ENCODE measurements around the gene THSD4.

Gene THSD4

DNA sequence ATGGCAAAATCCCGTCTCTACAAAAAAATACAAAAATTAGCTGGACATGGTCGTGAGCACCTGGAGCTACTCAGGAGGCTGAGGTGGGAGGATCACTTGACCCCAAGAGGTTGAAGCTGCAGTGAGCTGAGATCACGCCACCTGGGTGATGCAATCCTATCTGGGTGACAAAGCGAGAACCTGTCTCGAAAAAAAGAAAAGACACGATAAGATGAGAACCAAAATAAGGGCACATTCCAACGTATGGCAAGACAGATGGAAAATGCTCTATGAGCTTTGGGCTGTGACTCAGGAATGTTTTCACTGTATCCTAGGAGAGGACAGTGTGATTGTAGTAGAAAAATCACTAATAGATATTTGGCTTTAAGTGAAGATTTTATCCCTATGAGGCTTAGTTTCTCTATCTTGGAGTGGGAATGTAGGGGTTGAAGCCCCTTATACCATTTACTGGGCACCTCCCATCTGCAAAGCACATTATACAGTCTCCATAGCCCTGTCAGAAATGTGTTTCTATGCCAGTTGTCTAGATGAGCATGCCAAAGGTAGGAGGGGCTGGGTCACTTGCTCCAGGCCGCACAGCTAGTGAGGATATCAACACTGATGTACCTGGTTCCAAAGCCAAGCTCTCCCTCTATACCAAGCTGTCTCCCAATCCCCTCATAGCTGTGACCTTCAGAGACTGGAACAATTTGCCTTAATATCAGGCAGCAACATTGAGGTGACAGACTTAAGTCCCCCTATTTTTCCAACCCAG lies 641.5 kb downstream of the THSD4 start:
- Histone ChIP-seq H3K4me1 (ENCODE audit: control insufficient read depth, low read length) (no peaks in the 10 kb centered on the region), H3K9me3 (ENCODE audit: control insufficient read depth, insufficient read depth, low read length) (peaks cover 11% of the 10 kb centered on the region), H4K20me1 (ENCODE audit: control insufficient read depth, insufficient read depth, low read depth, low read length) (no peaks in the 10 kb centered on the region), H3K27ac (ENCODE audit: low read depth, low read length) (no peak overlapping the region), H3K27me3 (ENCODE audit: control insufficient read depth, low read length) (peaks cover 4% of the 10 kb centered on the region; the same call in 1 of the 2 replicates), H3K4me2 (ENCODE audit: low read length) (no peak overlapping the region), H3K36me3 (ENCODE audit: control insufficient read depth, low read length) (no peaks in the 10 kb centered on the region), H3K79me2 (ENCODE audit: control insufficient read depth, low read length) (no peaks in the 10 kb centered on the region), H3F3A (ENCODE audit: control insufficient read depth, insufficient read depth) (no peaks in the 10 kb centered on the region), H3K4me3 (ENCODE audit: low read length) (no peak overlapping the region), H3K9me2 (replicated peaks; ENCODE audit: control insufficient read depth, low read length) (no peaks in the 10 kb centered on the region)
- TF ChIP-seq, protein P1, sequence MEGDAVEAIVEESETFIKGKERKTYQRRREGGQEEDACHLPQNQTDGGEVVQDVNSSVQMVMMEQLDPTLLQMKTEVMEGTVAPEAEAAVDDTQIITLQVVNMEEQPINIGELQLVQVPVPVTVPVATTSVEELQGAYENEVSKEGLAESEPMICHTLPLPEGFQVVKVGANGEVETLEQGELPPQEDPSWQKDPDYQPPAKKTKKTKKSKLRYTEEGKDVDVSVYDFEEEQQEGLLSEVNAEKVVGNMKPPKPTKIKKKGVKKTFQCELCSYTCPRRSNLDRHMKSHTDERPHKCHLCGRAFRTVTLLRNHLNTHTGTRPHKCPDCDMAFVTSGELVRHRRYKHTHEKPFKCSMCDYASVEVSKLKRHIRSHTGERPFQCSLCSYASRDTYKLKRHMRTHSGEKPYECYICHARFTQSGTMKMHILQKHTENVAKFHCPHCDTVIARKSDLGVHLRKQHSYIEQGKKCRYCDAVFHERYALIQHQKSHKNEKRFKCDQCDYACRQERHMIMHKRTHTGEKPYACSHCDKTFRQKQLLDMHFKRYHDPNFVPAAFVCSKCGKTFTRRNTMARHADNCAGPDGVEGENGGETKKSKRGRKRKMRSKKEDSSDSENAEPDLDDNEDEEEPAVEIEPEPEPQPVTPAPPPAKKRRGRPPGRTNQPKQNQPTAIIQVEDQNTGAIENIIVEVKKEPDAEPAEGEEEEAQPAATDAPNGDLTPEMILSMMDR (IDR thresholded peaks at IDR 0.05; ENCODE audit: low read depth, low read length, poor library complexity, severe bottlenecking), result no peak
- TF ChIP-seq EZH2phosphoT487 (IDR thresholded peaks at IDR 0.05; ENCODE audit: borderline replicate concordance, low read length), result no peak

DNA sequence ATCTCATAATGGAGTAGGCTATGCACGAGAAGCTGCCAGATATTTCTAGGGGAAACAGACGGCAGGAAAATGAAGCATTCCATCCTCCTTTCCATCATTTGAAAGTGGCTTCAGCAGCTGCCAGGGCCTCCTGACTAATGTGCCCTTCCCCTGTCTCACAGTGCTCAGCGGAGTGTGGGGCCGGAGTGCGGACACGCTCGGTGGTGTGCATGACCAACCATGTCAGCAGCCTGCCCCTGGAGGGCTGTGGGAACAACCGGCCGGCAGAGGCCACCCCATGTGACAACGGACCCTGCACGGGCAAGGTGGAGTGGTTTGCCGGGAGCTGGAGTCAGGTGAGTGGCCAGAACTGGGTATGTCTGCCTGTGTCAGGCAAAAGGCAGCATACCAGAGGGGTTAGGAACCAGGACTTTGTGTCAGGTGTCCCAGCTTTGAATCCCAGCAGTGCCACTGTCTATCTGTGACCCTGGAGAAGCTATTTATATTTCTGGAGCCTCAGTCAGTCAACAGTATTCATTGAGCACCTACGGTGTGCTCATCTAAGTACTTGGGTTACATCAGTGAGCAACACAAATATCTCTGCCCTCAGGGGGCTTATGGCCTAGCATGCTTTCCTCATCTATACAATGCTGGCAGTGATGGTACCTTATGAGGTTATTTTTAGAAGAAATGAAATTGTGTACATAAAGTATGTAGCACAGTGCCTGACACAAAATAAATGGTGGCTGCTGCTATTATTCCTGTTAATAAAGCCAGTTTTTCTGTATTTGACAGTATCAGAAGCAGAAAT lies 642.7 kb downstream of the THSD4 start:
- no peaks in the 10 kb centered on the region for H4K20me1 ChIP-seq (ENCODE audit: control insufficient read depth, insufficient read depth, low read depth, low read length)
- no peak overlapping the region for H3K4me3 ChIP-seq (ENCODE audit: low read length)
- no peaks in the 10 kb centered on the region for H3F3A ChIP-seq (ENCODE audit: control insufficient read depth, insufficient read depth)
- no peak for TF ChIP-seq EZH2phosphoT487 (IDR thresholded peaks at IDR 0.05; ENCODE audit: borderline replicate concordance, low read length)
- TF ChIP-seq, protein P1 (IDR thresholded peaks at IDR 0.05; ENCODE audit: low read depth, low read length, poor library complexity, severe bottlenecking), result no peak
- H3K79me2 ChIP-seq (ENCODE audit: control insufficient read depth, low read length), result no peaks in the 10 kb centered on the region
- no peak overlapping the region for H3K4me2 ChIP-seq (ENCODE audit: low read length)
- no peaks in the 10 kb centered on the region for H3K36me3 ChIP-seq (ENCODE audit: control insufficient read depth, low read length)
- H3K9me3 ChIP-seq (ENCODE audit: control insufficient read depth, insufficient read depth, low read length), result peaks cover 12% of the 10 kb centered on the region
- peaks cover 4% of the 10 kb centered on the region; the same call in 1 of the 2 replicates for H3K27me3 ChIP-seq (ENCODE audit: control insufficient read depth, low read length)
- H3K9me2 ChIP-seq (replicated peaks; ENCODE audit: control insufficient read depth, low read length), result no peaks in the 10 kb centered on the region
- no peaks in the 10 kb centered on the region for H3K4me1 ChIP-seq (ENCODE audit: control insufficient read depth, low read length)
- no peak overlapping the region for H3K27ac ChIP-seq (ENCODE audit: low read depth, low read length)

DNA sequence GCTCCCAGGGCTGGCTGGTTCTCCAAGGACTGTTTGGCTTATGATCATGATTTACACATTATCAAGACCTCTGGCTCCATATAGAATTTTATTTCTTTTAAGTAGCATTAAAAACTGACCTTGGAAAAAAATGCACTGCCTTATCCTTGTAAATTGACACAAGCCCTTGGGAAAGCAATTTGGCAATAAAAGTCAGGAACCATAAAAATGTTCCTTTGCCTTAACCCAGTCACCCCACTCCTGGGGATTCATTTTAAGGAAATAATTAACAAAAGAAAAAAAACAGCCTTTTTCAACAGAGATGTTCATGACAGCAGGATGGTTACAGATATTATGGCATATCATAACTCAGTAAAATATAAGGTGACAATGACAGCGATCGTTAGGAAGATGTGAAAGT lies 643.4 kb downstream of the THSD4 start:
- no peak for TF ChIP-seq EZH2phosphoT487 (IDR thresholded peaks at IDR 0.05; ENCODE audit: borderline replicate concordance, low read length)
- TF ChIP-seq, protein P1 (IDR thresholded peaks at IDR 0.05; ENCODE audit: low read depth, low read length, poor library complexity, severe bottlenecking), result no peak
- Histone ChIP-seq H3F3A (ENCODE audit: control insufficient read depth, insufficient read depth) (no peaks in the 10 kb centered on the region), H3K4me2 (ENCODE audit: low read length) (no peak overlapping the region), H3K9me2 (replicated peaks; ENCODE audit: control insufficient read depth, low read length) (no peaks in the 10 kb centered on the region), H3K9me3 (ENCODE audit: control insufficient read depth, insufficient read depth, low read length) (peaks cover 12% of the 10 kb centered on the region), H4K20me1 (ENCODE audit: control insufficient read depth, insufficient read depth, low read depth, low read length) (no peaks in the 10 kb centered on the region), H3K27me3 (ENCODE audit: control insufficient read depth, low read length) (peaks cover 4% of the 10 kb centered on the region; the same call in 1 of the 2 replicates), H3K4me3 (ENCODE audit: low read length) (no peak overlapping the region), H3K27ac (ENCODE audit: low read depth, low read length) (no peak overlapping the region), H3K36me3 (ENCODE audit: control insufficient read depth, low read length) (no peaks in the 10 kb centered on the region), H3K79me2 (ENCODE audit: control insufficient read depth, low read length) (no peaks in the 10 kb centered on the region), H3K4me1 (ENCODE audit: control insufficient read depth, low read length) (no peaks in the 10 kb centered on the region)
